HepG2 (cell line): Measurements from ENCODE around the gene PPIA. TPM values are rescaled to one million over a fixed set of nuclear protein-coding genes. Genes with fewer than 3 reads are reported as not detected.

Experiments
- CHCHD3 ChIP-seq: sonication (generic); formaldehyde crosslinking; IDR thresholded peaks from 2 replicates; pipeline ENCODE4 v1.8.0; 2022; ENCODE audit warnings: mild to moderate bottlenecking, missing genetic modification reagents, moderate library complexity
- CREM ChIP-seq, 2 experiments: sonication (generic) in 1 of 2; formaldehyde crosslinking in 1 of 2; IDR thresholded peaks; 2 replicates each; pipeline versions ENCODE4 v1.4.0 to v1.6.1; 2016 to 2020; ENCODE audit warnings: antibody characterized with exemption in 1 of 2, mild to moderate bottlenecking in 1 of 2, missing genetic modification reagents in 1 of 2
- EEA1 ChIP-seq: sonication (generic); formaldehyde crosslinking; IDR thresholded peaks from 2 replicates; pipeline ENCODE4 v1.5.1; 2020; ENCODE audit warnings: mild to moderate bottlenecking, missing genetic modification reagents, borderline replicate concordance
- FUBP1 ChIP-seq: sonication (generic); formaldehyde crosslinking; IDR thresholded peaks from 2 replicates; pipeline ENCODE4 v1.5.1; 2020; ENCODE audit warnings: missing genetic modification reagents, mild to moderate bottlenecking, borderline replicate concordance
- SMYD3 ChIP-seq: sonication (generic); formaldehyde crosslinking; IDR thresholded peaks from 2 replicates; pipeline ENCODE4 v1.8.1; 2023; ENCODE audit warnings: mild to moderate bottlenecking, missing genetic modification reagents
- SRSF1 ChIP-seq: fragments of 200-400 bp; formaldehyde crosslinking; optimal IDR thresholded peaks from 2 replicates; pipeline ENCODE3; 2017; ENCODE audit warnings: mild to moderate bottlenecking, low read depth, low read length, moderate library complexity
- TP53 ChIP-seq: sonication (generic); formaldehyde crosslinking; conservative IDR thresholded peaks from 2 replicates; pipeline ENCODE4 v1.4.0; 2020; ENCODE audit warnings: missing genetic modification reagents
- ZFAT ChIP-seq: sonication (generic); formaldehyde crosslinking; conservative IDR thresholded peaks from 2 replicates; pipeline ENCODE4 v1.8.1; 2023; ENCODE audit warnings: missing genetic modification reagents, inconsistent platforms
- ZNF318 ChIP-seq: sonication (generic); formaldehyde crosslinking; IDR thresholded peaks from 2 replicates; pipeline ENCODE4 v1.4.0; 2020; ENCODE audit warnings: mild to moderate bottlenecking, missing genetic modification reagents
- ZNF687 ChIP-seq: sonication (generic); formaldehyde crosslinking; IDR thresholded peaks from 2 replicates; pipeline ENCODE4 v1.5.1; 2020; ENCODE audit warnings: mild to moderate bottlenecking, missing genetic modification reagents, moderate library complexity
- polyA plus RNA-seq, 8 experiments: library from polyadenylated mRNA; depleted of rRNA in 3 of 8; stranded (reverse) in 7 of 8; unstranded in 1 of 8; fragments of >200 nt; fragmentation: Illumina TruSeq in 4 of 8; extraction: Trizol in 4 of 8; gene quantifications; 2 replicates each; pipeline versions ENCODE4 v1.2.1 to v1.2.3, GENCODE V29; 2011 to 2016; ENCODE audit warnings: low read depth in 4 of 8, missing spikeins in 1 of 8, mixed read lengths in 1 of 8; ENCODE audit not compliant: insufficient read depth in 1 of 8
- total RNA-seq, 5 experiments: library from RNA; depleted of rRNA; stranded (reverse); fragments of >200 nt; fragmentation: Illumina TruSeq; extraction: Trizol; gene quantifications; 2 replicates each; pipeline ENCODE4 v1.2.3, GENCODE V29; 2016; ENCODE audit warnings: low read depth in 1 of 5

The PPIA gene
- total and polyA plus RNA-seq, 2 of the 13 experiments (the other 11 are each of a cell fraction or from before 2014, with no cell fraction given), result 2,268 to 3,010 TPM

GRCh38 chr7:44750921-44751571 lies 45.4 kb upstream of the PPIA start (continued):
- TF ChIP-seq ZNF687 (CRISPR knock-in tag) (peak; percentile 44), FUBP1 (CRISPR knock-in tag) (no peak), EEA1 (CRISPR knock-in tag) (no peak), ZNF318 (no peak), TP53 (CRISPR knock-in tag) (no peak), CREM (IDR thresholded peaks at IDR 0.05) (no peak), CREM (CRISPR knock-in tag; IDR thresholded peaks at IDR 0.05) (no peak), CHCHD3 (CRISPR knock-in tag) (no peak), SMYD3 (no peak), ZFAT (CRISPR knock-in tag) (no peak), SRSF1 (no peak)
